Epithelial cell of proximal tubule (primary cell): ENCODE data around the gene SNW1. TPM values are rescaled to one million over a fixed set of nuclear protein-coding genes. Genes with fewer than 3 reads are reported as not detected.
"Not testable (repeated sequence)": the region's sequence is repeated elsewhere in the genome, so short reads cannot be mapped to it uniquely, and the experiment has no call there.

Experiments
- DNase-seq: peaks from one replicate; pipeline ENCODE4 v3.0.0-alpha.2; 2011; ENCODE audit warnings: low read depth
- H3K4me3 ChIP-seq: 2 replicates; pipeline ENCODE4 v1.5.1; 2011; ENCODE audit warnings: low read depth, mild to moderate bottlenecking, low read length
- total RNA-seq: library from RNA; depleted of rRNA; stranded (reverse); fragments of >200 nt; gene quantifications from 2 replicates; pipeline ENCODE4 v1.2.3, GENCODE V29; 2015
- TF ChIP-seq, protein P1 (sequence below): conservative IDR thresholded peaks from 2 replicates; pipeline ENCODE4 v1.5.1; 2012; ENCODE audit warnings: low read depth, mild to moderate bottlenecking, low read length

The SNW1 gene
- total RNA-seq, 1 donor from 2014 or later = 62.0 TPM

DNA sequence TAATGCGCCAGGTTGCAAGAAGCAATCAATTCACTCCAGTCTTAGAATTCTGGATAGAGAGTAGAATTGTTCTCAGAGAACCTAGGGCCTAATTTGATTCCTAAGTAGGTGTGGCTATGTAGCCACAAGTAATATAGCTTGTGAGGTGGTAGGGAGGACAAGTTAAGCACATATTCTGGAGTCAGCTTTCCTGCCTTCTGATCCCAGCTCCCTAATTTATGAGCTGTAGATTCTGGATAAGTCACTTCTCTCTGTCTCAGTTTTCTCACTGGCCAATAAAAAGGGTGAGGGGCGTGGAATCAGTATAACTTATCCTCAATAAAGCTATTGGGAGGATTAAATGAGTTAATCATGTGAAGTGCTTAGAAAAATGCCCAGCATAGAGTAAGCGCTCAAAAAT is 3.0 kb upstream of the SNW1 start:
- no peak overlapping the region for H3K4me3 ChIP-seq
- TF ChIP-seq, protein P1, sequence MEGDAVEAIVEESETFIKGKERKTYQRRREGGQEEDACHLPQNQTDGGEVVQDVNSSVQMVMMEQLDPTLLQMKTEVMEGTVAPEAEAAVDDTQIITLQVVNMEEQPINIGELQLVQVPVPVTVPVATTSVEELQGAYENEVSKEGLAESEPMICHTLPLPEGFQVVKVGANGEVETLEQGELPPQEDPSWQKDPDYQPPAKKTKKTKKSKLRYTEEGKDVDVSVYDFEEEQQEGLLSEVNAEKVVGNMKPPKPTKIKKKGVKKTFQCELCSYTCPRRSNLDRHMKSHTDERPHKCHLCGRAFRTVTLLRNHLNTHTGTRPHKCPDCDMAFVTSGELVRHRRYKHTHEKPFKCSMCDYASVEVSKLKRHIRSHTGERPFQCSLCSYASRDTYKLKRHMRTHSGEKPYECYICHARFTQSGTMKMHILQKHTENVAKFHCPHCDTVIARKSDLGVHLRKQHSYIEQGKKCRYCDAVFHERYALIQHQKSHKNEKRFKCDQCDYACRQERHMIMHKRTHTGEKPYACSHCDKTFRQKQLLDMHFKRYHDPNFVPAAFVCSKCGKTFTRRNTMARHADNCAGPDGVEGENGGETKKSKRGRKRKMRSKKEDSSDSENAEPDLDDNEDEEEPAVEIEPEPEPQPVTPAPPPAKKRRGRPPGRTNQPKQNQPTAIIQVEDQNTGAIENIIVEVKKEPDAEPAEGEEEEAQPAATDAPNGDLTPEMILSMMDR = no peak
- DNase-seq = no peak

DNA sequence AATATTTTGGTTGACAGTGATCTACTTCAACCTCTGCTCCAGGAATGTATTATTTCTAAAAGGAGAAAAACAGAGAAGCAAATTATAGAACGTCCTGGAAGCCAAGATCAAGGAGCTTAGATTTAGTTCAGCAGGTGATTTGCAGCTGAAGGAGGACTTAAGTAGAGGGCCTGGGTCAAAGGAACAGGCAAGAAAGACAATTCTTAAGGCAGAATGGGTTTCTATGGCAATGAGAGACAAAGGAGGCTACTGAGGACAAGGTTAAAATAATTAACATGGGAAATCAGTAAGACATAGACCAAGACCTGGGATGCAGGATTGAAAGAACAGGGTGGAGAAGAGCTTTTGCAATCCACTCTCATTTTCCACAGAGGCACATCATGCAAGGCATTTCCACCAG is 2.4 kb upstream of the SNW1 start:
- TF ChIP-seq, protein P1 = no peak
- H3K4me3 ChIP-seq = no peak overlapping the region
- no peak for DNase-seq

DNA sequence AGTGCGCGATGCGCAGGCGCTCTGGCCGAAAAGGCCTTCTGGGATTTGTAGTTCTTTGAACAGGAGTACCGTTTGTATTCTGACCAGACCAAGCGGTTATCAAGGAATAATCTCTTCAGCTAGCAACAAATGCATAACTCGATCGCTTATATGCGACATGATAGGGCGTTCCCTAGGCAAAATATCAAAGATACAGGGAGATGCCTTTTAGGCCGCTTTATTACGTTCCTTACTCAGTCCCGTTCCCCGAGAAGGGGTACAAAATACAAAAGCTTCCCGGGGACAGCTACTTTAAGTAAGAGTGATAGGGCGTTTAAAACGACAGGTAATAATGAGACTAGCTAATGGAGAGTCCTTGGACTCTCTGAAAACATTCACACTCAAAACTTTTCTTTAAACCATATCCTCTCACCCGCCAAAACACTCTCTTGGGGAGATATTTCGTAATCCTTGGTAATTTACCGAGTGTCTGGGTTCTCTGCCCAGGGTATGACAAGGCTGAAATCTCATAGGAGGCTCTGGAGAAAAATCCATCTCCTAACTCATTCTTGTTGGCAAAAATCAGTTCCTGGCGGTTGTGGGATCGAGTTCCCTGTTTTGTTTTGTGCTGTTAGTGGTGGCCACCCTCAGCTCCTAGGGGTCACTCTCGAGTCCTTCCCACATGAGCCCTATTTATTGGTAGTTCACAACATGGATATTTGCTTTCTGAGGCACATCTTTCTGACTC is 412 bp upstream of the SNW1 start:
- peak overlapping the region; percentile 92 for H3K4me3 ChIP-seq
- peak; percentile 66 for DNase-seq
- TF ChIP-seq, protein P1 = peak; percentile 53

DNA sequence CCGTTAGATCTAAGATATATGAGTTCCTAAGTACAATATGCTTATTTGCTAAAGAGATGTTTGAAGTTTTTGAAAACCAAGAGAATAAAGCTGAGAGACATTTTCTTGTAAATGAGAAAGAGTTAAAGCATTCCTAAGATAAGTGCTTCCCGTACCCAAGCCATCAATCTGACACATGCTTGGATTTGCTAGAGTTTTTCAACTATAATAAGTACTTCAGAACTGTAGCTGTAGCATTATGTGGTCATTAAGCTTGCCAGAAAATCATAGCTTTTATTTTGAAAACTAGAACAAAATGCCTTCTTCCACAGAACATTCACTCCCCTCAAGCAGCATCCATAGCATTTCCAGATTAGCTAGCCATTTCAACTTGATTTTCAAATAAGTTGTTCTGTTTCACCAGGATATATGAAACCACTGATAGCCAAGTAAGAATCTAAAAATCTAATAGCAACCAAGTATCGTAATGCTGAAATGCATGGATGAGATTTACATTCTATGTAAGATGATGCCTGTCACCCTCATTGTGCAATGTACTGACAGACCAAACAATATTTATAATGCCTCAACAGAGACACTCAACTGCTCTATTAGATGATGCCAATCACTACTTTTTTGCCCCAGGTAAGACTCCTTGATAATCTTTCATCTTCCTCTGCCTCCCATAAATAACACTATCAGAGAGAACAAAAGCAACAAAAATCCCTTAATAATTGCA is 8.0 kb downstream of the SNW1 start:
- DNase-seq = no peak

DNA sequence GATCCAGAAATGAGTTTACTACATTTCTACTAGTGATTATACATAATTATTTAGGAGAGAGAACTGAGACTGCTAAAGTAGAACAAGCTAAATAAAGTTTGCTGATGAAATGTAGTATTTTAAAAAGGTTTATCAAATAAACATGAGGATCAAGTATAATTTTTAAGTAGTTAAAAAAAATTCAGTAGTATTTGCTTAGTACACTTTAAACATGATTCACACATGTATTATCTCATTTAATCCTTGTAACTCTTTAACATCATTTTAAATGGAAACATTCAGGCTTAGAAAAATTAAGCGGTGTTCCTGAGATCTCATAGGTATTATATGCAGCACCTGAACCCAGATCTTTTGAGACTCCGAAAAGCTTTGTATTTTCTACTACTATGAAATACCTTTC is 8.7 kb downstream of the SNW1 start:
- no peak overlapping the region for H3K4me3 ChIP-seq
- no peak for DNase-seq
- TF ChIP-seq, protein P1 = no peak

More for the DNA sequence above, 8.0 kb downstream of the SNW1 start:
- H3K4me3 ChIP-seq = no peak overlapping the region
- TF ChIP-seq, protein P1 = no peak

DNA sequence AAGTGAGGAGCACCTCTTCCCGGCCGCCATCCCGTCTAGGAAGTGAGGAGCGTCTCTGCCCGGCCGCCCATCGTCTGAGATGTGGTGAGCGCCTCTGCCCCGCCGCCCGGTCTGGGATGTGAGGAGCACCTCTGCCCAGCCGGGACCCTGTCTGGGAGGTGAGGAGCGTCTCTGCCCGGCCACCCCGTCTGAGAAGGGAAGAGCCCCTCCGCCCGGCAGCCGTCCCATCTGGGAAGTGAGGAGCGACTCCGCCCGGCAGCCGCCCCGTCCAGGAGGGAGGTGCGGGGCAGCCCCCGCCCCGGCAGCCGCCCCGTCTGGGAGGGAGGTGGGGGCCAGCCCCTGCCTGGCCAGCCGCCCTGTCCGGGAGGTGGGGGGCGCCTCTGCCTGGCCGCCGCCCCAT is 13.5 kb downstream of the SNW1 start:
- DNase-seq, H3K4me3 ChIP-seq: not testable (repeated sequence)

DNA sequence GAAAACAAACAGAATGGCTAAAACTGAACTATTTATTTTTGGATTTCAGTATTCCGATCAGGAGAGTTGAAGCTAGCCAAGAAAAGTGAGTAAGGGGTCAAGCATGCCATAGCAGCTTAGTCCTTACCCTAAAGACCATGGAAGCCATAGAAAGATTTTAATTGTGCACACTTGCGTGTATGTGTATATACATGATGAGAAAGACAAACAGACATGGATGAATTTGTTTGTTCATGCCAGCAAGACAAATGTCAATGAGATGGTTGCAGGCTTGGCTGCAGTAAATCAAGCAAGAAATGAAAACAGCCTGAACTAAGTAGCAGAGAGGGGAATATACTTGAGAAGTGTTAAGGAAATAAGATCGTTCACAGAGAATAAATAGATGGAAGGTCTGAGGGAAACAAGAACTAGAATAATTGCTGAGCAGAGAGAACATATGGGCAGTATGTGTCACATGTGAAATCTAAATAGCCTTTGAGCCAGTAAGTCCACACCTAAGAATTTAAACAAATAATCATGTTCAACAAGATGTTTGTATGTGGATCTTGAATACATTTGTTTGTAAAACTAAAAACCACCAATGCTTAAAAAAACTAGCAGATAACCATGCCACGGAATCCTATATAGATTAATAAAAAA is 14.8 kb downstream of the SNW1 start:
- no peak for DNase-seq
- TF ChIP-seq, protein P1 = no peak
- H3K4me3 ChIP-seq = no peak overlapping the region
